Keratinocyte (primary cell): Measurements from ENCODE around the gene MEGF11. TPM values are rescaled to one million over a fixed set of nuclear protein-coding genes. Genes with fewer than 3 reads are reported as not detected.

Experiments
- DNase-seq: peaks from one replicate; pipeline ENCODE4 v3.0.0-alpha.2; 2011; ENCODE audit warnings: low read depth, missing footprints, low spot score
- FAIRE-seq: peaks from 2 replicates; lab custom pipeline; 2011; peaks lifted over from hg19 to GRCh38; lab: Jason Lieb, UNC
- H2AFZ ChIP-seq: 2 replicates; pipeline ENCODE4 v1.6.0; 2012; ENCODE audit warnings: low read length, control low read depth, inconsistent platforms; ENCODE audit not compliant: control insufficient read depth
- H3K27ac ChIP-seq: 2 replicates; pipeline ENCODE4 v1.5.1; 2011; ENCODE audit warnings: low read length; ENCODE audit not compliant: control insufficient read depth, insufficient read depth
- H3K27me3 ChIP-seq: 3 replicates; pipeline ENCODE4 v1.6.0; 2011; ENCODE audit warnings: low read length; ENCODE audit not compliant: control insufficient read depth, insufficient read depth; ENCODE audit errors: extremely low read depth
- H3K36me3 ChIP-seq, 2 experiments: 2 replicates in 1 of 2; 3 replicates in 1 of 2; pipeline ENCODE4 v1.5.1; 2011; ENCODE audit warnings: low read length in 2 of 2, mild to moderate bottlenecking in 1 of 2; ENCODE audit not compliant: control insufficient read depth in 2 of 2, insufficient read depth in 2 of 2; ENCODE audit errors: extremely low read depth in 1 of 2
- H3K4me1 ChIP-seq: 3 replicates; pipeline ENCODE4 v1.5.1; 2011; ENCODE audit warnings: low read length; ENCODE audit not compliant: control insufficient read depth, insufficient read depth; ENCODE audit errors: extremely low read depth
- H3K4me2 ChIP-seq: 3 replicates; pipeline ENCODE4 v1.6.0; 2011; ENCODE audit warnings: low read depth, low read length; ENCODE audit not compliant: control insufficient read depth, insufficient read depth; ENCODE audit errors: extremely low read depth
- H3K4me3 ChIP-seq, 3 experiments: fragments of 200-600 bp in 1 of 3; sonication (generic) in 1 of 3; 2 replicates in 2 of 3; 3 replicates in 1 of 3; pipeline ENCODE4 v1.5.1; 2011 to 2016; ENCODE audit warnings: low read length in 3 of 3, mild to moderate bottlenecking in 3 of 3, control low read depth in 2 of 3, inconsistent platforms in 1 of 3, low read depth in 1 of 3, mixed read lengths in 1 of 3, mixed run types in 1 of 3, moderate library complexity in 1 of 3; ENCODE audit not compliant: control insufficient read depth in 2 of 3, insufficient read depth in 2 of 3; ENCODE audit errors: extremely low read depth in 1 of 3
- H3K79me2 ChIP-seq: 2 replicates; pipeline ENCODE4 v1.6.0; 2012; ENCODE audit warnings: low read length; ENCODE audit not compliant: control insufficient read depth, insufficient read depth
- H3K9ac ChIP-seq: 3 replicates; pipeline ENCODE4 v1.6.0; 2011; ENCODE audit warnings: low read length; ENCODE audit not compliant: control insufficient read depth, insufficient read depth; ENCODE audit errors: extremely low read depth
- H3K9me1 ChIP-seq: 3 replicates; pipeline ENCODE4 v1.6.0; 2011; ENCODE audit warnings: low read length; ENCODE audit not compliant: control insufficient read depth, insufficient read depth; ENCODE audit errors: extremely low read depth
- H3K9me3 ChIP-seq: 2 replicates; pipeline ENCODE4 v1.5.1; 2012; ENCODE audit warnings: low read depth, low read length; ENCODE audit not compliant: control insufficient read depth
- H4K20me1 ChIP-seq: 3 replicates; pipeline ENCODE4 v1.6.0; 2011; ENCODE audit warnings: low read length; ENCODE audit not compliant: control insufficient read depth, insufficient read depth; ENCODE audit errors: extremely low read depth
- EZH2 ChIP-seq: IDR thresholded peaks from one replicate; pipeline ENCODE4 v1.6.1; 2012; ENCODE audit warnings: inconsistent platforms, mild to moderate bottlenecking, low read length, moderate library complexity
- dilution Hi-C: fragments of 300-500 bp; cut with MboI; formaldehyde crosslinking; loops from one replicate; pipeline ENCODE4 v1.7.0; 2020; ENCODE audit warnings: low sequenced_read_pairs; ENCODE audit not compliant: extremely low pct_ligation_motif_present
- polyA plus RNA-seq, 5 experiments: library from polyadenylated mRNA; depleted of rRNA in 3 of 5; stranded (reverse) in 3 of 5; stranded (forward) in 1 of 5; unstranded in 1 of 5; fragments of >200 nt; gene quantifications; 1 replicate in 1 of 5; 2 replicates in 3 of 5; 3 replicates in 1 of 5; pipeline versions ENCODE4 v1.2.1 to v1.2.3, GENCODE V29; 2011 to 2012; ENCODE audit warnings: missing spikeins in 2 of 5, low read depth in 1 of 5, low replicate concordance in 1 of 5
- TF ChIP-seq, protein P1 (sequence below), 3 experiments: IDR thresholded peaks in 1 of 3; conservative IDR thresholded peaks in 1 of 3; optimal IDR thresholded peaks in 1 of 3; 2 replicates in 2 of 3; 3 replicates in 1 of 3; pipeline versions ENCODE3 to v1.5.1; 2011; ENCODE audit warnings: low read length in 3 of 3, mild to moderate bottlenecking in 3 of 3, moderate library complexity in 2 of 3, control low read depth in 1 of 3, inconsistent platforms in 1 of 3; ENCODE audit not compliant: insufficient read depth in 2 of 3; ENCODE audit errors: extremely low read depth in 1 of 3

MEGF11 gene
- polyA plus RNA-seq, 1 donor (not counting 4 experiments of a cell fraction or from before 2014, with no cell fraction given): not detected

DNA sequence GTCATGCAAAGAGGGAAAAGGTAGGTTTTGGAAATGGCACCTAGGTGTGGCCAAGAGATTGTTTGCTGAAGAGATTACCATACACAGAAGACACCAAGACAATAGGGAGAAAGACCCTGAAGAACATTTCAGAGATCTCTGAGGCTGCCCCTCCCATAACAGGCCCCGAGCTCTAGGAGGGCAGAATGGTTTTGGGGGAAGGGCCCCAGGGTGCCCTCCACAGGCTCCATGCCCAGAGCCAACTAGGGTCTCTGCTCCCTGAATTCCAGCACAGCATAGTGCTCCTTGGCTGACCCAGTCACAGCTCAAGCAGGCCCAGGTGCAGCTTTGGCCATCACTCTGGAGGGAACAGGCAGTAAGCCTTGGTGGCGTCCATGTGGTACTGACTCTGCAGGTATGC lies 220.4 kb downstream of the MEGF11 start:
- dilution Hi-C loops: no loop called here
- Histone ChIP-seq H3K9me3 (no peaks in the 10 kb centered on the region), H3K4me1 (peaks cover 3% of the 10 kb centered on the region), H3K79me2 (no peaks in the 10 kb centered on the region), H3K9ac (no peak overlapping the region), H3K4me2 (no peak overlapping the region), H3K27me3 (no peaks in the 10 kb centered on the region), H3K36me3 (no peaks in the 10 kb centered on the region), H3K27ac (no peak overlapping the region), H3K9me1 (no peaks in the 10 kb centered on the region), H4K20me1 (no peaks in the 10 kb centered on the region), H3K4me3 (no peak overlapping the region), H2AFZ (no peak overlapping the region)
- DNase-seq (no peak), FAIRE-seq (no peak)
- no peak for TF ChIP-seq EZH2
- TF ChIP-seq, protein P1, sequence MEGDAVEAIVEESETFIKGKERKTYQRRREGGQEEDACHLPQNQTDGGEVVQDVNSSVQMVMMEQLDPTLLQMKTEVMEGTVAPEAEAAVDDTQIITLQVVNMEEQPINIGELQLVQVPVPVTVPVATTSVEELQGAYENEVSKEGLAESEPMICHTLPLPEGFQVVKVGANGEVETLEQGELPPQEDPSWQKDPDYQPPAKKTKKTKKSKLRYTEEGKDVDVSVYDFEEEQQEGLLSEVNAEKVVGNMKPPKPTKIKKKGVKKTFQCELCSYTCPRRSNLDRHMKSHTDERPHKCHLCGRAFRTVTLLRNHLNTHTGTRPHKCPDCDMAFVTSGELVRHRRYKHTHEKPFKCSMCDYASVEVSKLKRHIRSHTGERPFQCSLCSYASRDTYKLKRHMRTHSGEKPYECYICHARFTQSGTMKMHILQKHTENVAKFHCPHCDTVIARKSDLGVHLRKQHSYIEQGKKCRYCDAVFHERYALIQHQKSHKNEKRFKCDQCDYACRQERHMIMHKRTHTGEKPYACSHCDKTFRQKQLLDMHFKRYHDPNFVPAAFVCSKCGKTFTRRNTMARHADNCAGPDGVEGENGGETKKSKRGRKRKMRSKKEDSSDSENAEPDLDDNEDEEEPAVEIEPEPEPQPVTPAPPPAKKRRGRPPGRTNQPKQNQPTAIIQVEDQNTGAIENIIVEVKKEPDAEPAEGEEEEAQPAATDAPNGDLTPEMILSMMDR (optimal IDR thresholded peaks at IDR 0.05 in 1 of 3, IDR thresholded peaks at IDR 0.05 in 1 of 3, conservative IDR thresholded peaks at IDR 0.05 in 1 of 3; ENCODE audit: extremely low read depth in 1 of 3, insufficient read depth in 2 of 3, low read length in 3 of 3): no peak

GRCh38 chr15:66032006-66032405 lies 221.5 kb downstream of the MEGF11 start:
- no peak for DNase-seq
- Histone ChIP-seq H3K27ac (no peak overlapping the region), H3K4me2 (no peak overlapping the region), H3K79me2 (no peaks in the 10 kb centered on the region), H3K9me3 (no peaks in the 10 kb centered on the region), H3K4me3 (no peak overlapping the region), H4K20me1 (no peaks in the 10 kb centered on the region), H3K36me3 (no peaks in the 10 kb centered on the region), H3K4me1 (peaks cover 12% of the 10 kb centered on the region), H3K27me3 (no peaks in the 10 kb centered on the region), H2AFZ (no peak overlapping the region), H3K9ac (no peak overlapping the region), H3K9me1 (no peaks in the 10 kb centered on the region)
- dilution Hi-C loops: no loop called here
- FAIRE-seq: no peak
- TF ChIP-seq, protein P1 (optimal IDR thresholded peaks at IDR 0.05 in 1 of 3, IDR thresholded peaks at IDR 0.05 in 1 of 3, conservative IDR thresholded peaks at IDR 0.05 in 1 of 3; ENCODE audit: extremely low read depth in 1 of 3, insufficient read depth in 2 of 3, low read length in 3 of 3): no peak
- no peak for TF ChIP-seq EZH2
